PFSK-1 (cell line): ENCODE results near the gene COX7B2.

Experiments
- POLR2AphosphoS5 ChIP-seq: IDR thresholded peaks from 2 replicates; pipeline ENCODE4 v1.6.1; 2012; ENCODE audit warnings: low read depth, mild to moderate bottlenecking, control low read depth, low read length, moderate library complexity
- TAF1 ChIP-seq: IDR thresholded peaks from 2 replicates; pipeline ENCODE4 v1.6.1; 2012; ENCODE audit warnings: low read length, control low read depth, borderline replicate concordance; ENCODE audit not compliant: insufficient read depth

- no peak for TF ChIP-seq TAF1
- no peak for TF ChIP-seq POLR2AphosphoS5
Measured at GRCh38 chr4:46837639-46838038, 71.4 kb downstream of the COX7B2 start.
